Measurements from ENCODE around the gene MTF2.

The MTF2 gene

GRCh38 chr1:93186667-93187066 is 107.6 kb downstream of the MTF2 start:
- TF ChIP-seq CTCF (IDR thresholded peaks at IDR 0.05; ENCODE audit: low read depth, low read length), result no peak
- DNase-seq (ENCODE audit: extremely low read depth, low read depth), result no peak
